H1 (cell line): Measurements from ENCODE around the gene TMEM273. TPM values are rescaled to one million over a fixed set of nuclear protein-coding genes. Genes with fewer than 3 reads are reported as not detected.

Source experiments
- BRCA1 ChIP-seq: IDR thresholded peaks from 2 replicates; pipeline ENCODE4 v1.6.1; 2012; ENCODE audit warnings: low read depth, low read length, improper control_type of control experiment
- JUN ChIP-seq: IDR thresholded peaks from 2 replicates; pipeline ENCODE4 v1.6.1; 2011; ENCODE audit warnings: low read depth, mild to moderate bottlenecking, improper control_type of control experiment, low read length
- NRF1 ChIP-seq: IDR thresholded peaks from 2 replicates; pipeline ENCODE4 v1.6.1; 2011; ENCODE audit warnings: mild to moderate bottlenecking, low read depth, low read length, improper control_type of control experiment
- SP1 ChIP-seq: IDR thresholded peaks from 2 replicates; pipeline ENCODE4 v1.6.1; 2011; ENCODE audit warnings: low read depth, low read length
- SP4 ChIP-seq: IDR thresholded peaks from 2 replicates; pipeline ENCODE4 v1.6.1; 2012; ENCODE audit warnings: low read length, inconsistent platforms
- TEAD4 ChIP-seq: IDR thresholded peaks from 2 replicates; pipeline ENCODE4 v1.6.1; 2012; ENCODE audit warnings: low read depth, low read length, inconsistent platforms, mixed read lengths
- YY1 ChIP-seq: IDR thresholded peaks from 2 replicates; pipeline ENCODE4 v1.6.1; 2011; ENCODE audit warnings: low read depth, mild to moderate bottlenecking, low read length
- polyA plus RNA-seq, 7 experiments: library from polyadenylated mRNA; depleted of rRNA in 3 of 7; stranded (reverse) in 5 of 7; unstranded in 2 of 7; fragments of >200 nt in 5 of 7; fragments of 200-250 nt in 2 of 7; gene quantifications; 1 replicate in 5 of 7; 2 replicates in 1 of 7; 4 replicates in 1 of 7; pipeline versions ENCODE4 v1.2.1 to v1.2.3, GENCODE V29; 2011 to 2013; ENCODE audit warnings: missing spikeins in 2 of 7, mixed read lengths in 2 of 7
- total RNA-seq: library from RNA; stranded (reverse); fragmentation: NEBNext Ultra II Directional; extraction: Animal tissue kit (Norgen Biotek cat#: 25700); gene quantifications from 2 replicates; pipeline ENCODE4 v1.2.1, GENCODE V29; 2021
- TF ChIP-seq, protein P1 (sequence below): IDR thresholded peaks from 2 replicates; pipeline ENCODE4 v1.6.1; 2012; ENCODE audit warnings: low read length, inconsistent platforms

Gene TMEM273
- total and polyA plus RNA-seq, 2 of the 8 experiments (the other 6 are each of a cell fraction or from before 2014, with no cell fraction given): not detected

DNA sequence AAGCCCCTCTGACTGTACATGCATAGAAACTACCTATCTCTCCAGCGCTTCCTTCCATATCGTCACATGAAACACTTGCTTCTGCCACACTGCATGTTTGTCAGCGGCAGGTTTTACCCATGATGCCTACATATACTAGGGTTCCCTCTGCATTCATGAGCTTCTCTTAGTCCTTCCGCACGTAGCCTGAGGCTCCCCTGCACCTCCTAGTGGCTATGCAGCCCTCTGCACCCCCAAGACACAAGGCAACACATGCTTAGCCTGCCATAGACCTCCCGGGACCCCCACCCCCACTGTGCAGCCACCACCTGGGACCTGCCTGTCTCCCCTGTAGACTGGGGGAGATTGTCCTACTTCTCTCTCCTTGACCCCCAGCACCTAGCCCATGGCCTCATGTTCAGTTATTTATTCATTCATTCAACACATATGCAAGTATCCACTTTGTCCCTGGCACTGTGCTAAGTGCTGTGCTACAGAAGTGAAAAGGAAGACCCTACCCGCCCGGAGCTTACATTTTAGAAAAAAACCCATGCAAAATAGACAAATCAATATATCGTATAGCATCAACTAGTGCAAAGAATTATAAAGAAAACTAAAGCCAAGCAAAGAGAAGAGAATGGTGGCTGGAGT is 23.5 kb downstream of the TMEM273 start (continued):
- TF ChIP-seq, protein P1, sequence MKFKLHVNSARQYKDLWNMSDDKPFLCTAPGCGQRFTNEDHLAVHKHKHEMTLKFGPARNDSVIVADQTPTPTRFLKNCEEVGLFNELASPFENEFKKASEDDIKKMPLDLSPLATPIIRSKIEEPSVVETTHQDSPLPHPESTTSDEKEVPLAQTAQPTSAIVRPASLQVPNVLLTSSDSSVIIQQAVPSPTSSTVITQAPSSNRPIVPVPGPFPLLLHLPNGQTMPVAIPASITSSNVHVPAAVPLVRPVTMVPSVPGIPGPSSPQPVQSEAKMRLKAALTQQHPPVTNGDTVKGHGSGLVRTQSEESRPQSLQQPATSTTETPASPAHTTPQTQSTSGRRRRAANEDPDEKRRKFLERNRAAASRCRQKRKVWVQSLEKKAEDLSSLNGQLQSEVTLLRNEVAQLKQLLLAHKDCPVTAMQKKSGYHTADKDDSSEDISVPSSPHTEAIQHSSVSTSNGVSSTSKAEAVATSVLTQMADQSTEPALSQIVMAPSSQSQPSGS: no peak
- TF ChIP-seq SP1: no peak
- TF ChIP-seq BRCA1: no peak
- no peak for TF ChIP-seq YY1
- no peak for TF ChIP-seq NRF1
- no peak for TF ChIP-seq SP4
- no peak for TF ChIP-seq TEAD4
- no peak for TF ChIP-seq JUN
